ENCODE results near the gene FBXW4. TPM values are rescaled to one million over a fixed set of nuclear protein-coding genes. Genes with fewer than 3 reads are reported as not detected.

The FBXW4 gene
- total RNA-seq, 1 donor from 2014 or later, result 70.7 TPM

- H3K9me3 Mint-ChIP-seq (ENCODE audit: low read depth), result no peaks in the 10 kb centered on the region
- H3K36me3 Mint-ChIP-seq (ENCODE audit: insufficient read depth), result peaks cover 25% of the 10 kb centered on the region
- DNase-seq (ENCODE audit: low spot score, unreplicated experiment), result no peak
- H3K27me3 Mint-ChIP-seq, result no peaks in the 10 kb centered on the region
- no peak for TF ChIP-seq CTCF (IDR thresholded peaks at IDR 0.05; ENCODE audit: unreplicated experiment)
- no peak overlapping the region for H3K4me3 Mint-ChIP-seq (ENCODE audit: low read depth)
- H3K27ac Mint-ChIP-seq, result no peak overlapping the region
- peaks cover 12% of the 10 kb centered on the region for H3K4me1 Mint-ChIP-seq (ENCODE audit: low read depth)
These were observed 24.3 kb downstream of the FBXW4 start for GRCh38 chr10:101670635-101671034.

- H3K36me3 Mint-ChIP-seq (ENCODE audit: insufficient read depth), result peaks cover 16% of the 10 kb centered on the region
- no peak for DNase-seq (ENCODE audit: low spot score, unreplicated experiment)
- no peak overlapping the region for H3K27ac Mint-ChIP-seq
These were observed 25.8 kb downstream of the FBXW4 start for GRCh38 chr10:101669181-101669580.

GRCh38 chr10:101668566-101668965 lies 26.4 kb downstream of the FBXW4 start:
- Mint-ChIP-seq H3K4me3 (ENCODE audit: low read depth) (no peak overlapping the region), H3K36me3 (ENCODE audit: insufficient read depth) (peaks cover 16% of the 10 kb centered on the region), H3K27ac (no peak overlapping the region), H3K4me1 (ENCODE audit: low read depth) (peaks cover 12% of the 10 kb centered on the region), H3K27me3 (no peaks in the 10 kb centered on the region), H3K9me3 (ENCODE audit: low read depth) (no peaks in the 10 kb centered on the region)
- DNase-seq (ENCODE audit: low spot score, unreplicated experiment), result no peak
- TF ChIP-seq CTCF (IDR thresholded peaks at IDR 0.05; ENCODE audit: unreplicated experiment), result no peak

More at GRCh38 chr10:101669181-101669580, 25.8 kb downstream of the FBXW4 start:
- Mint-ChIP-seq H3K4me3 (ENCODE audit: low read depth) (no peak overlapping the region), H3K4me1 (ENCODE audit: low read depth) (peaks cover 12% of the 10 kb centered on the region), H3K9me3 (ENCODE audit: low read depth) (no peaks in the 10 kb centered on the region), H3K27me3 (no peaks in the 10 kb centered on the region)
- no peak for TF ChIP-seq CTCF (IDR thresholded peaks at IDR 0.05; ENCODE audit: unreplicated experiment)

GRCh38 chr10:101666083-101666482 lies 28.9 kb downstream of the FBXW4 start:
- no peak overlapping the region for H3K4me3 Mint-ChIP-seq (ENCODE audit: low read depth)
- H3K27me3 Mint-ChIP-seq, result no peaks in the 10 kb centered on the region
- DNase-seq (ENCODE audit: low spot score, unreplicated experiment), result no peak
- no peaks in the 10 kb centered on the region for H3K9me3 Mint-ChIP-seq (ENCODE audit: low read depth)
- TF ChIP-seq CTCF (IDR thresholded peaks at IDR 0.05; ENCODE audit: unreplicated experiment), result no peak
- peaks cover 12% of the 10 kb centered on the region for H3K4me1 Mint-ChIP-seq (ENCODE audit: low read depth)
- peak overlapping the region; percentile 19 for H3K27ac Mint-ChIP-seq
- H3K36me3 Mint-ChIP-seq (ENCODE audit: insufficient read depth), result peaks cover 16% of the 10 kb centered on the region

GRCh38 chr10:101663097-101663496 lies 31.9 kb downstream of the FBXW4 start:
- Mint-ChIP-seq H3K36me3 (ENCODE audit: insufficient read depth) (peaks cover 14% of the 10 kb centered on the region), H3K9me3 (ENCODE audit: low read depth) (no peaks in the 10 kb centered on the region), H3K4me3 (ENCODE audit: low read depth) (no peak overlapping the region), H3K27ac (no peak overlapping the region), H3K27me3 (no peaks in the 10 kb centered on the region), H3K4me1 (ENCODE audit: low read depth) (peaks cover 7% of the 10 kb centered on the region)
- DNase-seq (ENCODE audit: low spot score, unreplicated experiment), result no peak
- no peak for TF ChIP-seq CTCF (IDR thresholded peaks at IDR 0.05; ENCODE audit: unreplicated experiment)

Data from progenitor cell of endocrine pancreas (in vitro differentiated cells).